Ascending aorta (tissue), 2 donors: Measurements from ENCODE around the gene GOLGA3. TPM values are rescaled to one million over a fixed set of nuclear protein-coding genes. Genes with fewer than 3 reads are reported as not detected.
"Not testable (repeated sequence)": the region's sequence is repeated elsewhere in the genome, so short reads cannot be mapped to it uniquely, and the experiment has no call there.

Experiments
- DNase-seq, 2 donors: peaks; one replicate each; pipeline ENCODE4 v3.0.0-alpha.2; 2019; ENCODE audit warnings: low spot score in 2 of 2
- H3K27ac ChIP-seq, 2 donors: fragments of 200-600 bp; sonication (generic); one replicate each; pipeline ENCODE4 v1.5.1; 2016 to 2017; ENCODE audit warnings: mild to moderate bottlenecking in 1 of 2
- H3K27me3 ChIP-seq: fragments of 200-600 bp; sonication (generic); one replicate; pipeline ENCODE4 v1.5.1; 2017
- H3K36me3 ChIP-seq, 2 donors: fragments of 200-600 bp; sonication (generic); one replicate each; pipeline ENCODE4 v1.5.1; 2016
- H3K4me1 ChIP-seq, 2 donors: fragments of 200-600 bp; sonication (generic); one replicate each; pipeline ENCODE4 v1.5.1; 2016 to 2017; ENCODE audit warnings: mild to moderate bottlenecking in 1 of 2
- H3K4me3 ChIP-seq, 2 donors: fragments of 200-600 bp; sonication (generic); one replicate each; pipeline ENCODE4 v1.5.1; 2016 to 2017; ENCODE audit warnings: mild to moderate bottlenecking in 1 of 2
- H3K9me3 ChIP-seq, 2 donors: fragments of 200-600 bp; sonication (generic); one replicate each; pipeline ENCODE4 v1.5.1; 2016
- intact Hi-C: fragments of 100-400 bp; cut with DNase I; formaldehyde crosslinking; loops from one replicate; pipeline ENCODE4 v1.15.1; 2023
- total RNA-seq: library from RNA; depleted of rRNA; stranded (reverse); fragments of >200 nt; gene quantifications from one replicate; pipeline ENCODE4 v1.1.0, GENCODE V29; 2016
- TF ChIP-seq, protein P1 (sequence below), 3 experiments: fragments of 200-600 bp in 2 of 3; fragments of 450-650 bp in 1 of 3; sonication (generic) in 2 of 3; IDR thresholded peaks; one replicate each; pipeline ENCODE4 v1.5.1; 2016 to 2019; ENCODE audit warnings: antibody characterized with exemption in 3 of 3, mild to moderate bottlenecking in 1 of 3, moderate library complexity in 1 of 3

The GOLGA3 gene
- total RNA-seq, 1 donor from 2014 or later = 173 TPM

DNA sequence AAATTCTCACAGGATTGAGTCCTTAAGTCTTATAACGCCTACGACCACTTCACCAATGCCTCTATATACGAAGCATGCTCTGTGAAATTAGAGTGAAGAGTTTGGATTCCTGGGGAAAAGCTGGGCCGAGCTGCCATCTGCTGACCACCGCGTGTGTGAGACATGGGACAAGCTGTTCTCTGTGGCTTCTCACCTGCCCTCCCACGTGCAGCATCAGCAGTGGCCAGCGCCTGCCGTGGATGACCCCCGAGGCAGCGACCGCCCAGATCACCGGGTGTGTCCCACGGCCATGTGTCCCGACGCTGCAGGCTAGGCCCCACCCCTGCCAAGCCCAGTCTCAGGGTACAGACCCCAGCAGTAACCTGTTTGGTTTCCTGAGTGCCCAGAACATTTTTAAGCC lies 21.6 kb upstream of the GOLGA3 start:
- H3K27me3 ChIP-seq = no peaks in the 10 kb centered on the region
- intact Hi-C loops = no loop called here
- no peaks in the 10 kb centered on the region for H3K4me1 ChIP-seq
- peaks cover 86 to 89% of the 10 kb centered on the region in 2 donors for H3K36me3 ChIP-seq
- no peak overlapping the region for H3K4me3 ChIP-seq
- TF ChIP-seq, protein P1, sequence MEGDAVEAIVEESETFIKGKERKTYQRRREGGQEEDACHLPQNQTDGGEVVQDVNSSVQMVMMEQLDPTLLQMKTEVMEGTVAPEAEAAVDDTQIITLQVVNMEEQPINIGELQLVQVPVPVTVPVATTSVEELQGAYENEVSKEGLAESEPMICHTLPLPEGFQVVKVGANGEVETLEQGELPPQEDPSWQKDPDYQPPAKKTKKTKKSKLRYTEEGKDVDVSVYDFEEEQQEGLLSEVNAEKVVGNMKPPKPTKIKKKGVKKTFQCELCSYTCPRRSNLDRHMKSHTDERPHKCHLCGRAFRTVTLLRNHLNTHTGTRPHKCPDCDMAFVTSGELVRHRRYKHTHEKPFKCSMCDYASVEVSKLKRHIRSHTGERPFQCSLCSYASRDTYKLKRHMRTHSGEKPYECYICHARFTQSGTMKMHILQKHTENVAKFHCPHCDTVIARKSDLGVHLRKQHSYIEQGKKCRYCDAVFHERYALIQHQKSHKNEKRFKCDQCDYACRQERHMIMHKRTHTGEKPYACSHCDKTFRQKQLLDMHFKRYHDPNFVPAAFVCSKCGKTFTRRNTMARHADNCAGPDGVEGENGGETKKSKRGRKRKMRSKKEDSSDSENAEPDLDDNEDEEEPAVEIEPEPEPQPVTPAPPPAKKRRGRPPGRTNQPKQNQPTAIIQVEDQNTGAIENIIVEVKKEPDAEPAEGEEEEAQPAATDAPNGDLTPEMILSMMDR (IDR thresholded peaks at IDR 0.05) = no peak
- no peak overlapping the region for H3K27ac ChIP-seq
- no peak for DNase-seq
- no peaks in the 10 kb centered on the region for H3K9me3 ChIP-seq

DNA sequence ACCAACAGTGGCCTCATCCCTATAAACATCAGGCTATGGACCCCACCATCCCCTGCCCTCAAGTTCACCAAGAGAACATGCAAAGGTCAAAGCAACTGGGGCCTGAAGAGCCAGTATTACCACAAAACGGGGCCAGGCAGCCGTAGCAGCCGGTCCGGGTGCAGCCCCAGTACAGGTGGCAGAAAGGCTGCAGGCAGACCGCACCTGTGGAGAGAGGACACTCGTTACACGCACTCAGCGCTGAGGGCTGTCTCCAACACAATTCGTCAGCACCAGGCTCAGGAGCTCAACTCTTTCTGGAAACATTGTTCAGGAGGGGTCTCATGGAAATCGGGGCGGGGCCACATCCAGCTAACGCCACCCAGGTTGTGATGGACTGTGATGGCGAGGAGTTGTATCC lies 19.9 kb upstream of the GOLGA3 start:
- DNase-seq = no peak
- intact Hi-C loops = no loop called here
- TF ChIP-seq, protein P1 (IDR thresholded peaks at IDR 0.05) = no peak
- Histone ChIP-seq H3K4me3 (no peak overlapping the region), H3K9me3 (no peaks in the 10 kb centered on the region), H3K4me1 (no peaks in the 10 kb centered on the region), H3K27me3 (no peaks in the 10 kb centered on the region), H3K27ac (no peak overlapping the region), H3K36me3 (peaks cover 79 to 87% of the 10 kb centered on the region in 2 donors)

DNA sequence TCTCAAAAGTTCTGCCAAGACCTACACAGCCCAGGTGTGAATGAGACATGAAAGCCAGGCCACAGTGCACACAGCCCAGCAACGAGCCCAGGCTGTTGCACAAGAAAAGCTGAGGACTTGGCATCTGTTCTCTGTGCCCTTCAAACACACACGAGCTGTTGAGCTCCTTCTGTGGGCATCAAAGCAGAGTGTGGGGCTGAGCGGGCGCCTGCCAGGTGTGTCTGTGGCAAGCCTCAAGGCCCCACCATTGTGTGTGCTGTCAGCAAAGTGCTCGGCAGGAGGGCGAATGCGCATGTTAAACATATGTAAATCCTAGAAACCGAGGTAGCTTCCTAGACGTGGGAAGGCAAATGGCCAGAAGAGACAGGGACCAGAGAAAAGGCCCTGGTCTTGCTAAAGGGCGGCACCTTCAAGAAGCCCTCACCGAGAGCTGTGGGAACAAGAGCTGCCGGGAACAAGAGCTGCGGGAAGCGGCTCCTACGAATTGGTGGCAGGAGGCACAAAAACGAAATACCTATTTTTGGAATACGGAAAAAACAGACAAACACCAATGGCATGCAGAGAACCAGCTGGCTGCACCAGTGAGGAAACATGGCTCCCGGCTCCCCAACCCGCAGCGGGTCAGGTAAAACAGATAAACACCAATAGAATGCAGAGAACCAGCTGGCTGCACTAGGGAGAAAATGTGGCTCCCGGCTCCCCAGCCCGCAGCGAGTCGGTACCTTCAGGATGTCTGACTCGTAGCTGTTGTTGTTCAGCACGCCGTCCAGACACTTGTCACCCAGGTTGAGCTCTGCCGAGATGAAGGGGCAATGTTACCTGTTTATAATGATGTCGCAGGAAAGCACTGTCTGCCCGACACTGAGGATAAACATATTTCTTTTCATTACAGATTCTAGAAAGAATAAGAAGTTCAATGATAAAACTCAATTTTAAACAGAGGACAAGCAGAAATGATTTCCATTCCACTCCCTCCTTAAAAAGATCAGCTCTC lies 19.0 kb upstream of the GOLGA3 start:
- Histone ChIP-seq H3K4me1 (no peaks in the 10 kb centered on the region), H3K27me3 (no peaks in the 10 kb centered on the region), H3K36me3 (peaks cover 79 to 87% of the 10 kb centered on the region in 2 donors), H3K9me3 (no peaks in the 10 kb centered on the region), H3K27ac (no peak overlapping the region), H3K4me3 (no peak overlapping the region)
- DNase-seq = no peak
- TF ChIP-seq, protein P1 (IDR thresholded peaks at IDR 0.05) = no peak
- intact Hi-C loops = no loop called here

DNA sequence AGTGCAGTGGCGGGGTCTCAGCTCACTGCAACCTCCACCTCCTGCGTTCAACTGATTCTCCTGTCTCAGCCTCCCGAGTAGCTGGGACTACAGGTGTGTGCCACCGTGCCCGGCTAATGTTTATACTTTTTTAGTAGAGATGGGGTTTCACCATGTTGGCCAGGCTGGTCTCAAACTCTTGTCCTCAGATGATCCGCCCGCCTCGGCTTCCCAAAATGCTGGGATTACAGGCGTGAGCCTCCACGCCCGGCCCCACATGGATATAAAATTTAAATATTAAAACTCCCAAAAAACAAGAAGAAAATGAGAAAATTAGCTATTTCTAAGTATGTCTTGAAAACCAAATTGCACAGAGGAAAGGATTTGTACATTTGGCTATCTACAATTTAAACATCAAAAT lies 16.0 kb upstream of the GOLGA3 start:
- DNase-seq, H3K27ac ChIP-seq, H3K4me1 ChIP-seq, H3K9me3 ChIP-seq, H3K4me3 ChIP-seq, H3K27me3 ChIP-seq, intact Hi-C loops: not testable (repeated sequence)
- peaks cover 77 to 88% of the 10 kb centered on the region in 2 donors for H3K36me3 ChIP-seq

DNA sequence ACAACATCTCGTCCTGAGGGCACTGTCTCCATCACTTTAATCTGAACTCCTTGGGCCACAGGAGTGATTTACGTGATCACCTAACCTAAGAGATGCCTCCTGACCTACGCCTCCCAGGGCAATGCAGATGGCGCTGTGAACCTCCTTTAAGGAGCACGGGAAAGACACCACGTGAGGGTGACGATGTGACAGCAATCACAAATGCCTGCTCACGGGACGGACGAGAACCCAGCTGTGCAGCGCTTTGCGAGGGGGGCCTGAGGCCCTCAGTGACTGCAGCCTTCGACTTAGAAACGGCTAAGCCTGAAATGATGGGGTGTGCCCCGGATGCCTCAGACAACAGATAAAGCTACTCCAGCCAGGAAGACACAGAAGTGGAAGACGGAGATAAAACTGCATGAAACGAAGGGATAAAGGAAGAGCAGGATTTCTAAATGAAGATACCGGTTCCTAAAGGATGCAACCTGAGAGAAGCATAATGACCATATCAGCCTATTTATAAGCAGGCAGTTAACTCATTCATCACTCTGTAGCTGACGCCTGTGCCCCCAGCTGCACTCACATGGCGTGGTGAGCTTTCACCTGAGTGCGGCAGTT lies 13.9 kb upstream of the GOLGA3 start:
- Histone ChIP-seq H3K27me3 (no peaks in the 10 kb centered on the region), H3K27ac (no peak overlapping the region), H3K36me3 (peaks cover 68 to 78% of the 10 kb centered on the region in 2 donors), H3K9me3 (no peaks in the 10 kb centered on the region), H3K4me3 (no peak overlapping the region), H3K4me1 (no peaks in the 10 kb centered on the region)
- intact Hi-C loops = no loop called here
- no peak for DNase-seq
- TF ChIP-seq, protein P1 (IDR thresholded peaks at IDR 0.05) = no peak

DNA sequence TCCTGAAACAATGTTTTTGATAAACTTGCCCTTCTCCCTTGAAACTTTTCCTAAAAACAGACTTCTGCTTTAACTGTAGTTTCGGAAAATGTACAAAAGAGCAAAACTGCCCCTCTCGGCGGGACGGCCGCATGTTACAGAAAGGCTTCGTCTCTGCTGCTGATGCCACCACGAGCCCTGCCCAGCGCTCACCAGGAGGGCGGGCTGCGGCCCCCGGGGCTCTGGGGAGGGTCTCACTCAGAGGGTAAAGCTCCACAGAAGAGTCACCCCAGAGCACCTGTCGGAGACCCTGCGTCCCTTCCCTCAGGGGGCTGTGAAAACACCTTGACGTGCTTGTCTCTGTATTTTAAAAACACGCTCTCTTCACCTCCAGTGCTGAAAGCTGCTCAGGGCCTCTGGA lies 12.5 kb upstream of the GOLGA3 start:
- H3K4me1 ChIP-seq = no peaks in the 10 kb centered on the region
- peaks cover 57 to 66% of the 10 kb centered on the region in 2 donors for H3K36me3 ChIP-seq
- no peaks in the 10 kb centered on the region for H3K27me3 ChIP-seq
- intact Hi-C loops = no loop called here
- TF ChIP-seq, protein P1 (IDR thresholded peaks at IDR 0.05) = no peak
- no peak for DNase-seq
- H3K4me3 ChIP-seq = no peak overlapping the region
- H3K9me3 ChIP-seq = no peaks in the 10 kb centered on the region
- no peak overlapping the region for H3K27ac ChIP-seq
